HG03575 (cell line): Measurements from ENCODE around the gene HHAT.
"Not testable (repeated sequence)": the region's sequence is repeated elsewhere in the genome, so short reads cannot be mapped to it uniquely, and the experiment has no call there.

Experiments
- ATAC-seq: cut with Tn5 transposase; IDR thresholded peaks from one replicate; pipeline ENCODE4 v1.9.1; 2021; ENCODE audit not compliant: unreplicated experiment, insufficient number of reproducible peaks, low FRiP score; ENCODE audit errors: extremely low read depth

The HHAT gene

DNA sequence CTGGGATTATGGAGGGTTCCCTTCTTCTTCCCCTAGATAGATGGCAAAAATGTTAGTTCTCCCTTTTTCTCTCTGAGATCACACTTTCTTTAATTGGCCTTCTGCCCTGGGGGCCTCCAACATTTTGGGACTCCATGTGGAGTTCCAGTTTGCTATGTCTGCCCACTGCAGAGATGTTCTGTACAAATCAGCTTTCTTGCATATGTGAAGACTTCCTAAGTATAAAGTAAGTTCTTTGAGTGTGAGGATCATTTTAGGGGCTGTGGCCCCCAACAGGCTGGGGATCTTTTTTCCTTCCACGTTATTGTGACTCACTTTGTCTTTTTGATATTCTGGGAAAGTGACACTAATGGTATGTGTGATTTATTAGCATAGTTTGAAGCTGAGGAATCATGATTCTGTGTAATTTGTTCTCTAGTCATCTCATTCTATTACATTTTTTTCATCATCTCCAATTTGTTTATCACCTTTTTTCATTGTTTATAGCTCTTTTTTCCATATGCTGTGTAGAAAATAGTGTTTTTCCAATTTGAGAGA lies 48.2 kb downstream of the HHAT start:
- no peak for ATAC-seq

GRCh38 chr1:210377731-210378333 lies 49.1 kb downstream of the HHAT start:
- no peak for ATAC-seq

DNA sequence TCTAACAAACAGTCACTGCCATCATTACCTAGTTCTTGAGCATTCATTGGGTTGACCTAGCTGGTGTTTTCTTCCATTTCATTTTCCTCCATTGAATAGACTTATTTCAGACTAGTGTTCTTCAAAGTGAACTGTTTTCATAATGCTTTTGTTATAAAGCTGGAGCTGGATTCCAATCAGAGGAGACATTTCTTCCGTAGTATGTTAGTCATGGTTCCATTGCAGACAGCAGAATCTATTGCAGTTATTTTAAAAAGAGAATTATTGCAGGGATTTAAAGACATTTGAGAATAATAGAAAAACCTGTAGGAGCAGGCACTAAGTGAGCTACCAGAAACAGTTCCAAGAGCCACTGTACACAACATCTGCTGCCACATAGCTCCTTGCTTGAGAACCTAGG lies 50.0 kb downstream of the HHAT start:
- no peak for ATAC-seq

DNA sequence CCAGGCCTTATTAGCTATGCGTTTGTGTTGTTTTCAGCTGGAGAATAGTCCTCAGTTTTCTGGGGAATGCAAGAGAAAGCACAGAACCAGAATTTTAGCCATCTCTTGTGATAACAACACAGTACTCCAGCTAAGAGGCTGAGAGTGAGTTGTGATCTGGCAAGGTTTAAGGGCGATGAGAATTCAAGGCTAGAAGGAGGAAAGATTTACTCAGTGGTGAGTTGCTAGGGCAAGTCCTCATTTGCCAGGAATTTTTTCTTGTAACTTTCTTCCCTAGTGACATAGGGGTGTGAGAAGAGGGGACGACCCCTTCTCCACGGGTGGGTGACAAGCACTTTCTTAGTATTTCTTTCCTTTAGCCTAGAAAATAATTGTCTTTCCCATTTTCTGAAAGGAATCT lies 53.2 kb downstream of the HHAT start:
- ATAC-seq, result no peak

- no peak for ATAC-seq
These were observed 55.9 kb downstream of the HHAT start for GRCh38 chr1:210384625-210385024.

- no peak for ATAC-seq
These were observed 56.5 kb downstream of the HHAT start for GRCh38 chr1:210385228-210385627.

DNA sequence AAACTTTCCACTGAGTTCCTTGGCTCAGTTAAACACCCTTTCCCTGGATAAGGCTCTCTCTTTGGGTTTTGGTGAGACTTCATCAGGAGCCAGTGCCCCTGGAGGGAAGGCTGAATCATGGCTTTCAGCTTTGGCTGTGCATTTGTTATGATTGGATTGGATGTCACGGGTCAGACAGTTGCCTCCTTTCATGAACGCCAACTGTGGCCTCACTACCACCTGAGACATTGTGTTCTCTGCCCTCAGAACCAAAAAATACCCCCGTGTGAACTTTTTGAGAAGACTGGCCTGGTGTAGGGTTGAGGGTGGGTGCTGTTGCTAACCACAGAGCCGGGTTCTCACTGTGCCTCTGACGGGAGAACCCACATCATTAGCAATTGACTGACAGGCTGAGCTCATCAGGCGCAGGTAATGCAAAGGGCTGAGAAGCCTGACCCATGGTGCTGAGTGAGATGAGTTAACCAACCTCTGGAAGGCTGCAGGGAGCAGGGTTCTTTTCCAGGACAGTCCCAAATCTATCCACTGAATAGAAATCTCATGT lies 65.6 kb downstream of the HHAT start:
- ATAC-seq, result no peak

DNA sequence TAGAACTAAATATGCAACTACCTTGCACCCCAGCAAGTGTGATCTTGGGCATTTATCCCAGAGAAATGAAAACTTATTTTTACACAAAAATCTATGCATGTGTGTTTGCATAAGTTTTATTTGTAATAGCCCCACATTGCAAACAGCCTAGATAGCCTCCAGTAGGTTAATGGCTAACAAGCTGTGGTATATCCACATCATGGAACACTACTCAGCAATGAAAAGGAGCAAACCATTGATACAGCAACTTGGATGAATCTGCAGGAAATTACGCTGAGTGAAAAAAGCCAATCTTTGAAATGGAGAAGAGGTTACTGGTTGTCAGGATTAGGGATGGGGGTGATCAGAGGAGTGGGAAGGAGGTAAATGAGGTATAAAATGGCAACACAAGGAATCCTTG lies 67.8 kb downstream of the HHAT start:
- ATAC-seq, result no peak

GRCh38 chr1:210397252-210397651 lies 68.5 kb downstream of the HHAT start:
- no peak for ATAC-seq

GRCh38 chr1:210397681-210398080 lies 69.0 kb downstream of the HHAT start:
- no peak for ATAC-seq

- ATAC-seq, result no peak
These were observed 69.8 kb downstream of the HHAT start for GRCh38 chr1:210398466-210398865.

DNA sequence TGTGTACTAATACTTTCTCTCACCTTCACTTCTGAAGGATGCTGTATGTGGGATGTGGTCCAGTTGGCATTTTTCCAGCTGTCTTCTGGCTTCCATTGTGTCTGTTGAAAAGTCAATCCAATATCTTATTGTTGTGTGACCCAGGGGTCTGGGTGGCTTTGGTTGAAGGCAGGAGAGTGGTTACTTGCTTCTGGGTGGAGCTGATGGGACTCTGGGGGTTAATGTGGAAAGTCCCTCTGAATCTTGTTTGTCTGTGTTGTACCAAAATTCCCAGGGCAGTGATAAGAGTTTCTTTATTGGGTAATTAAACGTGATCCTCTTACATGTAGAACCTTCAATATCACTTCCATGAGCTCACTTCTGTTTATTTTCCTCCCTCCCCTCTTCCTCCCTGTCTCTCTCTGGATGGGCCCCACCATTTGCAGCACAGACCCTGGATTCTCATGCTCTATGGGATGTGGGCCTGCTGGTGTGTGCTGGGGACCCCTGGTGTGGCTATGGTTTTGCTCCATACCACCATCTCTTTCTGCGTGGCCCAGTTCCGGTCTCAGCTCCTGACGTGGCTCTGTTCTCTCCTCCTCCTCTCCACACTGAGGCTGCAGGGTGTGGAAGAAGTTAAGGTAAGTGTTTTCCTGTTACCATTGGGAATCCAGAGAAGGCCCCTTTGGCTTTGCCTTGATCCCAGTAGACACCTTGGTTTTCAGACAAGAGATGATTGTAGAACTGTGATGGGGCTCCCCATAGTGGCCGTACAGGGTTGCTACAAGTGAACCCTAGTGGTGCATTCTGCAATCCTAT lies 71.5 kb downstream of the HHAT start:
- ATAC-seq, result peak; percentile 64

- no peak for ATAC-seq
These were observed 73.9 kb downstream of the HHAT start for GRCh38 chr1:210402560-210402959.

DNA sequence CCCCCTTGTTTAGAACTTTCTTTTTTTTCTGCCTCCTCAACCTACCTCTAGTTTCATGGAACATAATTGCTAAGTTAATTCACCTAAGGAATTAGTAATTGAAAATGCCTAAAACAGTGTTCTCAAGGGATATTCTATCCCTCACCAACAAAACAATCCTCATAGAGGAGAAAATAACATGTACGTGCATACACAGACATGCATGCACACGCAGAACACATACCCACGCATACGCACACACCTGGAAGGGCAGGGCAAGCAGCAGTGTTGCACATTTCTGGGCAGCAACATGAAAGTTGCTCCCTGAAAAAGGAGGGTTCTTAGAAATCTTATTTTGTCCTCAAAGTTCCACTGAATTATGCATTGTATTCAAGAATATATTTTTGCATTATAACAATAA lies 76.6 kb downstream of the HHAT start:
- ATAC-seq, result no peak

- ATAC-seq, result not testable (repeated sequence)
These were observed 77.6 kb downstream of the HHAT start for GRCh38 chr1:210406341-210406740.

DNA sequence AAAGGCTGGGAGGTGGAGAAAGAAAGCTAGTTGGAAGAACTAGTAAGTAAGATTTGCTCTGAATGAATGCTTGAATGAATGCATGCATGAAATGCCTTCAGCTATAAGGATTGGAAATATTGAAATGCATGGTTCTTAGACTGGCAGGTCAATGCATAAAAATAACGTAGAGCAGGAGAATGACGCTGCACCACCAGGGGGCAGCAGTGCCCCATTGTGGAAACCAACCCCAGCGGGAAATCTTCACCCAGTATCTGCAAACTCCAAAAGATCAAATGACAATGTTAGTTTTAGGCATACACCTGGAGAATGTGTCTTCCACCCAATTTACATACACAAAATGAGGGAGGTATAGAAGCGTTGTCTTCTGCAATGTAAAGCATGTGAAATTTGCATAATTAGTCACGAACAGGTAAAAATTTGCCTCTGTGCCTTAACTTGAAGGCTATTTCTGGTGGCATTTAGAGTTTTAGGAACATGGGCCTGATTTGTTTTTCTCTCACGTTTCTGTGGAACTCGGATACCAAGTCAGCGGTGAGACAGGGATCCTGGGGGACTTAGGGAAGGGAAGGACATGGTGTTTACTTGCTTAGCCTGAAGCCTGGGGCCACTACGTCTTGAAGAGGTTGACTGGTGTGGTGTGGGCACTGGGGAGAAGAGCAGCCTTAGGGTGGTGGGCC lies 78.6 kb downstream of the HHAT start:
- no peak for ATAC-seq

DNA sequence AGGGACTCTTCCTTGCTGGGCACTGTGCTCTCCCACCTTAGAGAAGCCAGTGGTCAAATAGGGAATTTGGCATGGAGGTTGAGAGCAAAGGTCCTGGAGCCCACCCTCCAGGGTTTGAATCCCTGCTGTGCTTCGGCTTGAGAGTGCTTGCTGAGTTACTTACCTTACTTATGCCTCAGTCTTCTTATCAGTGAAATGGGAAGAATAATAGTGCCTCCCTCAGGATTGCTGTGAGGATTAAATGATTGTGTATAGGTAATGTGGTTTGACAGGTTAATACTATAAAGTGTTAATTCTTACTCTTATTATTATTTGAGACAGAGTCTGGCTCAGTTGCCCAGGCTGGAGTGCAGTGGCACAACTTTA lies 79.2 kb downstream of the HHAT start:
- ATAC-seq, result no peak

- ATAC-seq, result no peak
These were observed 83.5 kb downstream of the HHAT start for GRCh38 chr1:210412240-210412639.

DNA sequence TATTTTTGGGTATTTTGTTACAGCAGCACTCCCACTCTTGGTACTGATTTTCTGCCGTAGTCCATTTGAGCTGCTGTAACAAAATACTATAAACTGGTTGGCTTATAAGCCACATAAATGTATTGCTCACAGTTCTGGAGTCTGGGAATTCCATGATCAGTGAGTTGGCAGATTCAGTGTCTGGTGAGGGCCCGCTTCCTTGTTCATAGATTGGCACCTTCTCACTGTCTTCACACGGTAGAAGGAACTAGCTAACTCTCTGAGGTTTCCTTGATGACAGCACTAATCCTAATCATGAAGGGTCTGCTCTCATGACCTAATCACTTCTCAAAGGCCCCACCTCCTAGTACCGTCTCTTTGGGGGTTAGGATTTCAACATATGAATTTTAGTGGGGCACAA lies 85.2 kb downstream of the HHAT start:
- ATAC-seq, result no peak
